K562 (cell line): ENCODE results near the gene ARL16. TPM values are rescaled to one million over a fixed set of nuclear protein-coding genes. Genes with fewer than 3 reads are reported as not detected.

Experiments used
- ATAC-seq: fragments of 200-7000 bp; cut with Tn5 transposase; 3 replicates; pipeline ENCODE4 v1.9.1; 2020; ENCODE audit warnings: moderate library complexity
- BruUV-seq: library from RNA; stranded (reverse); fragments of 400-500 nt; replicated peaks from 2 replicates; lab custom pipeline; 2021; lab: Mats Ljungman, UMichigan
- CTCF ChIA-PET: fragments of 300-600 bp; formaldehyde crosslinking; extraction: SDS; loops from one replicate; lab custom pipeline; 2021; ENCODE audit warnings: low intra/inter-chr PET ratio; lab: Yijun Ruan, JAX
- POLR2A ChIA-PET: fragments of 300-600, 350-650 bp; sonication (Branson Sonifier 250); formaldehyde crosslinking; extraction: SDS; loops from one replicate; lab custom pipeline; 2021; ENCODE audit warnings: antibody characterized with exemption, inconsistent platforms; lab: Yijun Ruan, JAX
- DNase-seq, 4 experiments: peaks; one replicate each; pipeline versions ENCODE4 v3.0.0 to v3.0.0-alpha.2; 2011 to 2018; ENCODE audit warnings: low spot score in 3 of 4, mixed read lengths in 3 of 4; ENCODE audit errors: extremely low read depth in 1 of 4
- FAIRE-seq: peaks from 2 replicates; lab custom pipeline; 2011; peaks lifted over from hg19 to GRCh38; lab: Jason Lieb, UNC
- H2AFZ ChIP-seq: 2 replicates; pipeline ENCODE4 v1.6.0; 2011; ENCODE audit warnings: low read depth, low read length, control low read depth, inconsistent platforms
- H3K27ac ChIP-seq: fragments of 200-600 bp; 3 replicates; pipeline ENCODE4 v1.8.0; 2011; ENCODE audit warnings: low read depth, mild to moderate bottlenecking, control low read depth, inconsistent platforms, low read length, moderate library complexity, mixed read lengths; ENCODE audit errors: extremely low read depth
- H3K27me3 ChIP-seq, 2 experiments: fragments of 300-600 bp in 1 of 2; 2 replicates in 1 of 2; 3 replicates in 1 of 2; pipeline versions ENCODE4 v1.6.0 to v1.8.0; 2011; ENCODE audit warnings: inconsistent platforms in 2 of 2, low read length in 2 of 2, mild to moderate bottlenecking in 1 of 2, mixed read lengths in 1 of 2, moderate library complexity in 1 of 2; ENCODE audit not compliant: control insufficient read depth in 2 of 2, insufficient read depth in 2 of 2
- H3K36me3 ChIP-seq: fragments of 300-600 bp; 3 replicates; pipeline ENCODE4 v1.8.0; 2011; ENCODE audit warnings: mild to moderate bottlenecking, low read length, inconsistent platforms; ENCODE audit not compliant: control insufficient read depth, insufficient read depth
- H3K4me1 ChIP-seq, 2 experiments: fragments of 200-600 bp in 1 of 2; replicated peaks in 1 of 2; 2 replicates in 1 of 2; 3 replicates in 1 of 2; pipeline versions ENCODE4 v1.5.1 to v1.8.0; 2011; ENCODE audit warnings: inconsistent platforms in 2 of 2, low read length in 2 of 2, mild to moderate bottlenecking in 1 of 2, mixed read lengths in 1 of 2, moderate library complexity in 1 of 2; ENCODE audit not compliant: control insufficient read depth in 2 of 2, insufficient read depth in 2 of 2
- H3K4me2 ChIP-seq: 2 replicates; pipeline ENCODE4 v1.6.1; 2011; ENCODE audit warnings: low read length, control low read depth, inconsistent platforms, mixed read lengths; ENCODE audit not compliant: insufficient read depth
- H3K4me3 ChIP-seq: fragments of 200-600 bp; sonication (generic), shearing (Covaris generic); 2 replicates; pipeline ENCODE4 v1.5.1; 2016; ENCODE audit warnings: control low read depth, inconsistent platforms
- H3K79me2 ChIP-seq: fragments of 200-600 bp; 3 replicates; pipeline ENCODE4 v1.8.0; 2011; ENCODE audit warnings: low read length, inconsistent platforms; ENCODE audit not compliant: control insufficient read depth, insufficient read depth
- H3K9ac ChIP-seq, 2 experiments: 2 replicates each; pipeline versions ENCODE4 v1.6.0 to v1.6.1; 2011; ENCODE audit warnings: low read depth in 2 of 2, low read length in 2 of 2, control low read depth in 1 of 2, inconsistent platforms in 1 of 2, mild to moderate bottlenecking in 1 of 2, mixed read lengths in 1 of 2; ENCODE audit not compliant: insufficient read depth in 1 of 2
- H3K9me1 ChIP-seq: one replicate; pipeline ENCODE4 v1.6.0; 2011; ENCODE audit warnings: inconsistent platforms, mild to moderate bottlenecking, low read length, moderate library complexity; ENCODE audit not compliant: control insufficient read depth, insufficient read depth
- H3K9me3 ChIP-seq: replicated peaks from 2 replicates; pipeline ENCODE4 v1.5.1; 2011; ENCODE audit warnings: low read depth, low read length, inconsistent platforms; ENCODE audit not compliant: control insufficient read depth, insufficient read depth
- H4K20me1 ChIP-seq: replicated peaks from 2 replicates; pipeline ENCODE4 v1.6.1; 2011; ENCODE audit warnings: low read length, inconsistent platforms, mixed read lengths; ENCODE audit not compliant: control insufficient read depth, insufficient read depth
- BMI1 ChIP-seq: fragments of 150-350 bp; IDR thresholded peaks from 2 replicates; pipeline ENCODE4 v1.6.1; 2014; ENCODE audit warnings: low read length
- CTCF ChIP-seq, 3 experiments: IDR thresholded peaks in 2 of 3; conservative IDR thresholded peaks in 1 of 3; 2 replicates each; pipeline ENCODE4 v1.5.1; 2011 to 2012; ENCODE audit warnings: low read length in 3 of 3, mild to moderate bottlenecking in 3 of 3, control low read depth in 2 of 3, improper control_type of control experiment in 1 of 3, inconsistent platforms in 1 of 3, low read depth in 1 of 3, mixed read lengths in 1 of 3, moderate library complexity in 1 of 3; ENCODE audit not compliant: insufficient read depth in 2 of 3
- KDM2B ChIP-seq: fragments of 250-450 bp; sonication (Bioruptor Pico); IDR thresholded peaks from 2 replicates; pipeline ENCODE4 v1.8.0; 2021; ENCODE audit warnings: mild to moderate bottlenecking, moderate library complexity
- L3MBTL2 ChIP-seq: fragments of 450-650 bp; IDR thresholded peaks from 2 replicates; pipeline ENCODE4 v1.6.1; 2016; ENCODE audit warnings: mild to moderate bottlenecking, moderate library complexity
- MCM7 ChIP-seq, 2 experiments: fragments of 450-650 bp; IDR thresholded peaks; 2 replicates each; pipeline ENCODE4 v1.6.1; 2016 to 2018
- NCOA4 ChIP-seq: fragments of 450-650 bp; IDR thresholded peaks from 2 replicates; pipeline ENCODE4 v1.6.1; 2018; ENCODE audit warnings: mild to moderate bottlenecking; ENCODE audit not compliant: partially characterized antibody
- PCBP2 ChIP-seq: fragments of 200-400 bp; formaldehyde crosslinking; IDR thresholded peaks from 2 replicates; pipeline ENCODE4 v1.6.1; 2018; ENCODE audit warnings: low read length, low read depth, mild to moderate bottlenecking, moderate library complexity; ENCODE audit not compliant: poor library complexity, severe bottlenecking
- RREB1 ChIP-seq: fragments of 250-450 bp; sonication (Bioruptor Pico); IDR thresholded peaks from 2 replicates; pipeline ENCODE4 v1.4.0; 2020
- SIRT6 ChIP-seq: IDR thresholded peaks from one replicate; pipeline ENCODE4 v1.6.1; 2012; ENCODE audit warnings: low read depth, mild to moderate bottlenecking, control low read depth, inconsistent platforms, low read length, moderate library complexity
- STAT6 ChIP-seq: sonication (generic); formaldehyde crosslinking; IDR thresholded peaks from 2 replicates; pipeline ENCODE4 v1.8.1; 2023; ENCODE audit warnings: mild to moderate bottlenecking, missing genetic modification reagents
- SUPT5H ChIP-seq: fragments of 450-650 bp; IDR thresholded peaks from 2 replicates; pipeline ENCODE4 v1.6.1; 2016
- TAL1 ChIP-seq: fragments of 450-650 bp; IDR thresholded peaks from 2 replicates; pipeline ENCODE4 v1.6.1; 2016; ENCODE audit warnings: mild to moderate bottlenecking
- ZNF57 ChIP-seq: fragments of 450-650 bp; formaldehyde crosslinking; IDR thresholded peaks from 2 replicates; pipeline ENCODE4 v1.4.0; 2020; ENCODE audit warnings: mild to moderate bottlenecking, moderate library complexity
- WGBS: fragments of 100-300 bp; shearing (Covaris generic); methylation state at CpG from one replicate; pipeline ENCODE4 v1.1.6; 2016; ENCODE audit warnings: low coverage, mixed read lengths; ENCODE audit not compliant: insufficient coverage; ENCODE audit errors: missing lambda C conversion rate; 5-methylcytosine and 5-hydroxymethylcytosine counted together
- in situ Hi-C: fragments of 300-500 bp; cut with MboI; formaldehyde crosslinking; loops from 4 replicates; pipeline ENCODE4 v1.15.0; 2018; ENCODE audit warnings: inconsistent platforms, mixed read lengths
- intact Hi-C: fragments of 100-400 bp; cut with micrococcal nuclease; formaldehyde crosslinking; loops from 2 replicates; pipeline ENCODE4 v1.14.2; 2022
- polyA plus RNA-seq, 8 experiments: library from polyadenylated mRNA; depleted of rRNA in 4 of 8; stranded (reverse) in 5 of 8; unstranded in 3 of 8; fragments of >200 nt; fragmentation: Nextera tagmentation in 2 of 8; fragmentation: Illumina TruSeq in 1 of 8; extraction: Ambion mirVana in 2 of 8; extraction: Trizol in 1 of 8; gene quantifications; 2 replicates each; pipeline versions ENCODE4 v1.2.1 to v1.2.3, GENCODE V29; 2011 to 2014; ENCODE audit warnings: inconsistent platforms in 1 of 8, missing spikeins in 1 of 8
- total RNA-seq, 7 experiments: library from RNA; depleted of rRNA in 6 of 7; stranded (reverse); fragments of >200 nt in 6 of 7; fragmentation: Illumina TruSeq in 2 of 7; extraction: Trizol in 2 of 7; gene quantifications; 2 replicates each; pipeline versions ENCODE4 v1.2.1 to v1.2.3, GENCODE V29; 2011 to 2021; ENCODE audit warnings: low replicate concordance in 1 of 7

ARL16 gene
- total and polyA plus RNA-seq, 9 of the 15 experiments (the other 6 are each of a cell fraction or from before 2014, with no cell fraction given), result 5.4 to 32.4 (median 22.6) TPM

GRCh38 chr17:81667754-81668153, 15.8 kb downstream of the ARL16 start:
- peak; percentile 48 for ATAC-seq
- intact Hi-C loops, result loop anchor here (5.0 kb wide), 1 partner anchor 35 kb away; the partner anchor contains the start of gene MRPL12
- CTCF ChIA-PET, result interaction anchor here (0.7 kb wide), 1 partner anchor 12 kb away, joined by 5 read pairs; no protein-coding TSS in a partner anchor
- no peaks in the 10 kb centered on the region for H3K9me3 ChIP-seq
- no peaks in the 10 kb centered on the region for H4K20me1 ChIP-seq
- POLR2A ChIA-PET, result interaction anchor here (0.6 to 2.0 kb wide), 10 partner anchors 9 to 256 kb away, joined by 3 to 9 read pairs (median 4); partner anchors contain the start of genes ARL16 and HGS
- no peak for FAIRE-seq
- peaks cover 31 to 82% of the 10 kb centered on the region in 2 experiments for H3K4me1 ChIP-seq
- H3K4me3 ChIP-seq, result peak overlapping the region; percentile 87
- peaks cover 68% of the 10 kb centered on the region for H3K36me3 ChIP-seq
- no peaks in the 10 kb centered on the region for H3K9me1 ChIP-seq
- H3K9ac ChIP-seq, result peak overlapping the region; percentile 91 to 99
- in situ Hi-C loops, result no loop called here
- peak in 3 of 4 experiments; percentile 37 to 80 (median 54) for DNase-seq
- H3K4me2 ChIP-seq, result peak overlapping the region; percentile 85
- H3K27ac ChIP-seq, result peak overlapping the region; percentile 68
- peaks cover 63% of the 10 kb centered on the region for H3K79me2 ChIP-seq
- 8% methylated on average over 18 of the region's 18 CpGs for WGBS
- H3K27me3 ChIP-seq, result no peaks in the 10 kb centered on the region
- H2AFZ ChIP-seq, result 0 out of 2 replicates have a peak overlapping the region, but pooled peaks have one; percentile 49
- BruUV-seq, result TSS peak; percentile 60
- TF ChIP-seq BMI1 (no peak), MCM7 (IDR thresholded peaks at IDR 0.05) (no peak), L3MBTL2 (0 out of 2 replicates have a peak, but pooled peaks have one; percentile 10), ZNF57 (CRISPR knock-in tag) (no peak), KDM2B (no peak), SUPT5H (no peak), SIRT6 (no peak), NCOA4 (no peak), CTCF (IDR thresholded peaks at IDR 0.05 in 2 of 3, conservative IDR thresholded peaks at IDR 0.05 in 1 of 3; ENCODE audit: insufficient read depth in 2 of 3, low read depth in 1 of 3, low read length in 3 of 3) (peak; percentile 65 to 77 (median 70)), PCBP2 (no peak), STAT6 (CRISPR knock-in tag) (no peak), TAL1 (no peak), RREB1 (CRISPR knock-in tag) (no peak)
